Endometrial microvascular endothelial cells (primary cell): ENCODE measurements around the gene NQO1. TPM values are rescaled to one million over a fixed set of nuclear protein-coding genes. Genes with fewer than 3 reads are reported as not detected.

Experiments
- in situ Hi-C: cut with HindIII; loops from 2 replicates; pipeline ENCODE4 v1.10.0; 2017; ENCODE audit warnings: low sequenced_read_pairs, low pct_unique_long_range_greater_than_20kb; ENCODE audit errors: inconsistent ontology term
- total RNA-seq: library from RNA; depleted of rRNA; stranded (reverse); fragments of >200 nt; gene quantifications from one replicate; pipeline ENCODE4 v1.2.3, GENCODE V29; 2015; ENCODE audit errors: inconsistent ontology term

Gene NQO1
- total RNA-seq, 1 donor from 2014 or later = 729 TPM

- in situ Hi-C loops = no loop called here
Measured at GRCh38 chr16:69711115-69711740, 15.1 kb downstream of the NQO1 start.

- in situ Hi-C loops = no loop called here
Measured at GRCh38 chr16:69709456-69710084, 16.8 kb downstream of the NQO1 start.

- in situ Hi-C loops = no loop called here
Measured at GRCh38 chr16:69707920-69708683, 18.3 kb downstream of the NQO1 start.

GRCh38 chr16:69706975-69707340, 19.4 kb downstream of the NQO1 start:
- in situ Hi-C loops = no loop called here

- in situ Hi-C loops = no loop called here
Measured at GRCh38 chr16:69706256-69706974, 19.9 kb downstream of the NQO1 start.

- in situ Hi-C loops = no loop called here
Measured at GRCh38 chr16:69703638-69704037, 22.7 kb downstream of the NQO1 start.

- in situ Hi-C loops = no loop called here
Measured at GRCh38 chr16:69701866-69702265, 24.5 kb downstream of the NQO1 start.

GRCh38 chr16:69701452-69701851, 24.9 kb downstream of the NQO1 start:
- in situ Hi-C loops = no loop called here

- in situ Hi-C loops = no loop called here
Measured at GRCh38 chr16:69699915-69700314, 26.4 kb downstream of the NQO1 start.

GRCh38 chr16:69698404-69698803, 28.0 kb downstream of the NQO1 start:
- in situ Hi-C loops = no loop called here

GRCh38 chr16:69693916-69694315, 32.4 kb downstream of the NQO1 start:
- in situ Hi-C loops = no loop called here

- in situ Hi-C loops = no loop called here
Measured at GRCh38 chr16:69691980-69692911, 34.1 kb downstream of the NQO1 start.

GRCh38 chr16:69688589-69688988, 37.8 kb downstream of the NQO1 start:
- in situ Hi-C loops = no loop called here

- in situ Hi-C loops = no loop called here
Measured at GRCh38 chr16:69680358-69680757, 46.0 kb downstream of the NQO1 start.

- in situ Hi-C loops = no loop called here
Measured at GRCh38 chr16:69672998-69673713, 53.2 kb downstream of the NQO1 start.

- in situ Hi-C loops = no loop called here
Measured at GRCh38 chr16:69672315-69672997, 53.9 kb downstream of the NQO1 start.

- in situ Hi-C loops = no loop called here
Measured at GRCh38 chr16:69669577-69669976, 56.8 kb downstream of the NQO1 start.
